GM23338 (cell line): ENCODE results near the gene DNAJC7. TPM values are rescaled to one million over a fixed set of nuclear protein-coding genes. Genes with fewer than 3 reads are reported as not detected.

ENCODE experiments used
- ATAC-seq: fragments of 200-7000 bp; cut with Tn5 transposase; 3 replicates; pipeline ENCODE4 v1.9.1; 2020
- DNase-seq: peaks from one replicate; pipeline ENCODE4 v3.0.0-alpha.2; 2015; ENCODE audit warnings: low spot score
- H2AFZ ChIP-seq: fragments of 200-600 bp; sonication (generic); 2 replicates; pipeline ENCODE4 v1.8.0; 2016; ENCODE audit warnings: antibody characterized with exemption, mild to moderate bottlenecking, moderate library complexity
- H3F3A ChIP-seq: fragments of 200-600 bp; sonication (generic); replicated peaks from 2 replicates; pipeline ENCODE4 v1.8.0; 2017; ENCODE audit warnings: antibody characterized with exemption, mixed run types, low read depth
- H3K27ac ChIP-seq: fragments of 200-600 bp; sonication (generic); 2 replicates; pipeline ENCODE4 v1.6.1; 2016; ENCODE audit warnings: low read depth
- H3K27me3 ChIP-seq: fragments of 200-600 bp; sonication (generic); 2 replicates; pipeline ENCODE4 v1.8.0; 2016; ENCODE audit warnings: mild to moderate bottlenecking, mixed run types, moderate library complexity; ENCODE audit not compliant: insufficient read depth
- H3K36me3 ChIP-seq: fragments of 200-600 bp; sonication (generic); 2 replicates; pipeline ENCODE4 v1.8.0; 2016; ENCODE audit warnings: mild to moderate bottlenecking; ENCODE audit not compliant: insufficient read depth
- H3K4me1 ChIP-seq: fragments of 200-600 bp; sonication (generic); 2 replicates; pipeline ENCODE4 v1.8.0; 2016; ENCODE audit warnings: mild to moderate bottlenecking, moderate library complexity; ENCODE audit not compliant: insufficient read depth
- H3K4me2 ChIP-seq: fragments of 200-600 bp; sonication (generic); 2 replicates; pipeline ENCODE4 v1.7.1; 2017; ENCODE audit warnings: mixed run types
- H3K4me3 ChIP-seq: fragments of 200-600 bp; sonication (generic); 2 replicates; pipeline ENCODE4 v1.6.1; 2016; ENCODE audit warnings: mixed run types
- H3K79me2 ChIP-seq: fragments of 200-600 bp; sonication (generic); replicated peaks from 2 replicates; pipeline ENCODE4 v1.8.0; 2017; ENCODE audit warnings: mild to moderate bottlenecking; ENCODE audit not compliant: insufficient read depth
- H3K9me2 ChIP-seq: fragments of 200-600 bp; sonication (generic); 2 replicates; pipeline ENCODE4 v1.8.0; 2017; ENCODE audit not compliant: insufficient read depth
- H4K20me1 ChIP-seq: fragments of 200-600 bp; sonication (generic); replicated peaks from 2 replicates; pipeline ENCODE4 v1.8.0; 2017; ENCODE audit warnings: mild to moderate bottlenecking; ENCODE audit not compliant: insufficient read depth
- H3K27ac Mint-ChIP-seq: 2 replicates; pipeline ENCODE4 v1.8.0; 2020; ENCODE audit warnings: inconsistent platforms, mild to moderate bottlenecking, moderate library complexity, mixed read lengths
- H3K27me3 Mint-ChIP-seq: 3 replicates; pipeline ENCODE4 v1.8.0; 2022; ENCODE audit warnings: low read depth, mild to moderate bottlenecking, moderate library complexity, mixed read lengths, inconsistent platforms; ENCODE audit not compliant: insufficient read depth, poor library complexity
- H3K36me3 Mint-ChIP-seq: 3 replicates; pipeline ENCODE4 v1.8.0; 2021; ENCODE audit warnings: low read depth, mild to moderate bottlenecking, inconsistent platforms, moderate library complexity, mixed read lengths
- H3K4me1 Mint-ChIP-seq: 3 replicates; pipeline ENCODE4 v1.8.0; 2020; ENCODE audit warnings: mild to moderate bottlenecking, inconsistent platforms, mixed read lengths
- H3K4me3 Mint-ChIP-seq: 3 replicates; pipeline ENCODE4 v1.8.0; 2021; ENCODE audit warnings: moderate library complexity, mild to moderate bottlenecking, inconsistent platforms, mixed read lengths
- H3K9me3 Mint-ChIP-seq: 3 replicates; pipeline ENCODE4 v1.8.0; 2020; ENCODE audit warnings: moderate library complexity, mild to moderate bottlenecking, inconsistent platforms, mixed read lengths
- CREB1 ChIP-seq: fragments of 250-450 bp; sonication (Bioruptor Pico); IDR thresholded peaks from 2 replicates; pipeline ENCODE4 v1.5.0; 2020; ENCODE audit warnings: low read depth, mild to moderate bottlenecking, moderate library complexity
- CTCF ChIP-seq, 2 experiments: fragments of 200-600 bp in 1 of 2; sonication (generic) in 1 of 2; conservative IDR thresholded peaks; 2 replicates each; pipeline versions ENCODE4 v1.5.1 to v1.6.1; 2016 to 2017; ENCODE audit warnings: antibody characterized with exemption in 2 of 2, low read depth in 2 of 2, mild to moderate bottlenecking in 2 of 2, moderate library complexity in 1 of 2
- ETS1 ChIP-seq: IDR thresholded peaks from 2 replicates; pipeline ENCODE4 v1.6.1; 2016; ENCODE audit warnings: antibody characterized with exemption
- EZH2 ChIP-seq: fragments of 200-600 bp; sonication (generic); IDR thresholded peaks from one replicate; pipeline ENCODE4 v1.8.0; 2017; ENCODE audit warnings: antibody characterized with exemption, mild to moderate bottlenecking, low read depth; ENCODE audit not compliant: unreplicated experiment
- EZH2phosphoT487 ChIP-seq: fragments of 200-600 bp; sonication (generic); IDR thresholded peaks from one replicate; pipeline ENCODE4 v1.8.1; 2018; ENCODE audit warnings: antibody characterized with exemption; ENCODE audit not compliant: unreplicated experiment
- JUNB ChIP-seq: IDR thresholded peaks from one replicate; pipeline ENCODE4 v1.6.1; 2016; ENCODE audit warnings: antibody characterized with exemption; ENCODE audit not compliant: unreplicated experiment
- NANOG ChIP-seq: IDR thresholded peaks from 2 replicates; pipeline ENCODE4 v1.6.1; 2016; ENCODE audit warnings: antibody characterized with exemption, borderline replicate concordance
- POLR2AphosphoS5 ChIP-seq: IDR thresholded peaks from 2 replicates; pipeline ENCODE4 v1.6.1; 2016; ENCODE audit warnings: antibody characterized with exemption, low read depth
- REST ChIP-seq: IDR thresholded peaks from one replicate; pipeline ENCODE4 v1.6.1; 2018; ENCODE audit warnings: antibody characterized with exemption; ENCODE audit not compliant: unreplicated experiment
- STAT1 ChIP-seq: IDR thresholded peaks from one replicate; pipeline ENCODE4 v1.6.1; 2016; ENCODE audit warnings: antibody characterized with exemption; ENCODE audit not compliant: unreplicated experiment
- ZNF114 ChIP-seq: fragments of 250-450 bp; sonication (Bioruptor Pico); IDR thresholded peaks from 2 replicates; pipeline ENCODE4 v1.5.0; 2020; ENCODE audit warnings: mild to moderate bottlenecking, moderate library complexity
- ZNF331 ChIP-seq: fragments of 250-450 bp; sonication (Bioruptor Pico); IDR thresholded peaks from 2 replicates; pipeline ENCODE4 v1.5.0; 2020; ENCODE audit warnings: low read depth, mild to moderate bottlenecking, moderate library complexity
- ZNF462 ChIP-seq: fragments of 250-450 bp; sonication (Bioruptor Pico); IDR thresholded peaks from 2 replicates; pipeline ENCODE4 v1.5.0; 2020; ENCODE audit warnings: mild to moderate bottlenecking, moderate library complexity
- polyA plus RNA-seq: library from polyadenylated mRNA; unstranded; fragments of >200 nt; fragmentation: Nextera tagmentation; extraction: Ambion mirVana; gene quantifications from 2 replicates; pipeline ENCODE4 v1.2.1, GENCODE V29; 2016
- total RNA-seq: library from RNA; depleted of rRNA; stranded (reverse); fragments of >200 nt; shearing (Covaris generic); gene quantifications from 2 replicates; pipeline ENCODE4 v1.2.3, GENCODE V29; 2014

The DNAJC7 gene
- total and polyA plus RNA-seq, 2 experiments from 2014 or later, result 139 to 141 TPM

- Mint-ChIP-seq H3K4me1 (peaks cover 25% of the 10 kb centered on the region), H3K27me3 (peaks cover 13% of the 10 kb centered on the region), H3K36me3 (no peaks in the 10 kb centered on the region), H3K9me3 (no peaks in the 10 kb centered on the region), H3K4me3 (no peak overlapping the region), H3K27ac (no peak overlapping the region)
- DNase-seq (no peak), ATAC-seq (no peak)
- Histone ChIP-seq H2AFZ (no peak overlapping the region), H3K79me2 (no peaks in the 10 kb centered on the region), H3F3A (no peaks in the 10 kb centered on the region), H3K4me1 (peaks cover 5% of the 10 kb centered on the region; the same call in 1 of the 2 replicates), H3K4me3 (no peak overlapping the region), H3K27ac (no peak overlapping the region), H3K27me3 (no peaks in the 10 kb centered on the region), H3K9me2 (no peaks in the 10 kb centered on the region), H3K4me2 (no peak overlapping the region), H4K20me1 (no peaks in the 10 kb centered on the region), H3K36me3 (no peaks in the 10 kb centered on the region)
- TF ChIP-seq ZNF462 (CRISPR knock-in tag) (no peak), STAT1 (no peak), ETS1 (no peak), CREB1 (CRISPR knock-in tag) (no peak), ZNF114 (CRISPR knock-in tag) (no peak), REST (no peak), EZH2 (no peak), EZH2phosphoT487 (no peak), JUNB (no peak), ZNF331 (CRISPR knock-in tag) (no peak), NANOG (no peak), POLR2AphosphoS5 (no peak), CTCF (conservative IDR thresholded peaks at IDR 0.05; ENCODE audit: low read depth in 2 of 2) (no peak)
Measured at GRCh38 chr17:42031584-42031983, 14.3 kb upstream of the DNAJC7 start.
